GM23338 (cell line): ENCODE data around the gene ANO10. TPM values are rescaled to one million over a fixed set of nuclear protein-coding genes. Genes with fewer than 3 reads are reported as not detected.

ENCODE experiments used
- ATAC-seq: fragments of 200-7000 bp; cut with Tn5 transposase; 3 replicates; pipeline ENCODE4 v1.9.1; 2020
- DNase-seq: peaks from one replicate; pipeline ENCODE4 v3.0.0-alpha.2; 2015; ENCODE audit warnings: low spot score
- H2AFZ ChIP-seq: fragments of 200-600 bp; sonication (generic); 2 replicates; pipeline ENCODE4 v1.8.0; 2016; ENCODE audit warnings: antibody characterized with exemption, mild to moderate bottlenecking, moderate library complexity
- H3F3A ChIP-seq: fragments of 200-600 bp; sonication (generic); replicated peaks from 2 replicates; pipeline ENCODE4 v1.8.0; 2017; ENCODE audit warnings: antibody characterized with exemption, mixed run types, low read depth
- H3K27ac ChIP-seq: fragments of 200-600 bp; sonication (generic); 2 replicates; pipeline ENCODE4 v1.6.1; 2016; ENCODE audit warnings: low read depth
- H3K27me3 ChIP-seq: fragments of 200-600 bp; sonication (generic); 2 replicates; pipeline ENCODE4 v1.8.0; 2016; ENCODE audit warnings: mild to moderate bottlenecking, mixed run types, moderate library complexity; ENCODE audit not compliant: insufficient read depth
- H3K36me3 ChIP-seq: fragments of 200-600 bp; sonication (generic); 2 replicates; pipeline ENCODE4 v1.8.0; 2016; ENCODE audit warnings: mild to moderate bottlenecking; ENCODE audit not compliant: insufficient read depth
- H3K4me1 ChIP-seq: fragments of 200-600 bp; sonication (generic); 2 replicates; pipeline ENCODE4 v1.8.0; 2016; ENCODE audit warnings: mild to moderate bottlenecking, moderate library complexity; ENCODE audit not compliant: insufficient read depth
- H3K4me2 ChIP-seq: fragments of 200-600 bp; sonication (generic); 2 replicates; pipeline ENCODE4 v1.7.1; 2017; ENCODE audit warnings: mixed run types
- H3K4me3 ChIP-seq: fragments of 200-600 bp; sonication (generic); 2 replicates; pipeline ENCODE4 v1.6.1; 2016; ENCODE audit warnings: mixed run types
- H3K79me2 ChIP-seq: fragments of 200-600 bp; sonication (generic); replicated peaks from 2 replicates; pipeline ENCODE4 v1.8.0; 2017; ENCODE audit warnings: mild to moderate bottlenecking; ENCODE audit not compliant: insufficient read depth
- H3K9me2 ChIP-seq: fragments of 200-600 bp; sonication (generic); 2 replicates; pipeline ENCODE4 v1.8.0; 2017; ENCODE audit not compliant: insufficient read depth
- H4K20me1 ChIP-seq: fragments of 200-600 bp; sonication (generic); replicated peaks from 2 replicates; pipeline ENCODE4 v1.8.0; 2017; ENCODE audit warnings: mild to moderate bottlenecking; ENCODE audit not compliant: insufficient read depth
- H3K27ac Mint-ChIP-seq: 2 replicates; pipeline ENCODE4 v1.8.0; 2020; ENCODE audit warnings: inconsistent platforms, mild to moderate bottlenecking, moderate library complexity, mixed read lengths
- H3K27me3 Mint-ChIP-seq: 3 replicates; pipeline ENCODE4 v1.8.0; 2022; ENCODE audit warnings: low read depth, mild to moderate bottlenecking, moderate library complexity, mixed read lengths, inconsistent platforms; ENCODE audit not compliant: insufficient read depth, poor library complexity
- H3K36me3 Mint-ChIP-seq: 3 replicates; pipeline ENCODE4 v1.8.0; 2021; ENCODE audit warnings: low read depth, mild to moderate bottlenecking, inconsistent platforms, moderate library complexity, mixed read lengths
- H3K4me1 Mint-ChIP-seq: 3 replicates; pipeline ENCODE4 v1.8.0; 2020; ENCODE audit warnings: mild to moderate bottlenecking, inconsistent platforms, mixed read lengths
- H3K4me3 Mint-ChIP-seq: 3 replicates; pipeline ENCODE4 v1.8.0; 2021; ENCODE audit warnings: moderate library complexity, mild to moderate bottlenecking, inconsistent platforms, mixed read lengths
- H3K9me3 Mint-ChIP-seq: 3 replicates; pipeline ENCODE4 v1.8.0; 2020; ENCODE audit warnings: moderate library complexity, mild to moderate bottlenecking, inconsistent platforms, mixed read lengths
- CREB1 ChIP-seq: fragments of 250-450 bp; sonication (Bioruptor Pico); IDR thresholded peaks from 2 replicates; pipeline ENCODE4 v1.5.0; 2020; ENCODE audit warnings: low read depth, mild to moderate bottlenecking, moderate library complexity
- EZH2 ChIP-seq: fragments of 200-600 bp; sonication (generic); IDR thresholded peaks from one replicate; pipeline ENCODE4 v1.8.0; 2017; ENCODE audit warnings: antibody characterized with exemption, mild to moderate bottlenecking, low read depth; ENCODE audit not compliant: unreplicated experiment
- EZH2phosphoT487 ChIP-seq: fragments of 200-600 bp; sonication (generic); IDR thresholded peaks from one replicate; pipeline ENCODE4 v1.8.1; 2018; ENCODE audit warnings: antibody characterized with exemption; ENCODE audit not compliant: unreplicated experiment
- JUNB ChIP-seq: IDR thresholded peaks from one replicate; pipeline ENCODE4 v1.6.1; 2016; ENCODE audit warnings: antibody characterized with exemption; ENCODE audit not compliant: unreplicated experiment
- NANOG ChIP-seq: IDR thresholded peaks from 2 replicates; pipeline ENCODE4 v1.6.1; 2016; ENCODE audit warnings: antibody characterized with exemption, borderline replicate concordance
- POLR2AphosphoS5 ChIP-seq: IDR thresholded peaks from 2 replicates; pipeline ENCODE4 v1.6.1; 2016; ENCODE audit warnings: antibody characterized with exemption, low read depth
- STAT1 ChIP-seq: IDR thresholded peaks from one replicate; pipeline ENCODE4 v1.6.1; 2016; ENCODE audit warnings: antibody characterized with exemption; ENCODE audit not compliant: unreplicated experiment
- ZNF114 ChIP-seq: fragments of 250-450 bp; sonication (Bioruptor Pico); IDR thresholded peaks from 2 replicates; pipeline ENCODE4 v1.5.0; 2020; ENCODE audit warnings: mild to moderate bottlenecking, moderate library complexity
- ZNF331 ChIP-seq: fragments of 250-450 bp; sonication (Bioruptor Pico); IDR thresholded peaks from 2 replicates; pipeline ENCODE4 v1.5.0; 2020; ENCODE audit warnings: low read depth, mild to moderate bottlenecking, moderate library complexity
- polyA plus RNA-seq: library from polyadenylated mRNA; unstranded; fragments of >200 nt; fragmentation: Nextera tagmentation; extraction: Ambion mirVana; gene quantifications from 2 replicates; pipeline ENCODE4 v1.2.1, GENCODE V29; 2016
- total RNA-seq: library from RNA; depleted of rRNA; stranded (reverse); fragments of >200 nt; shearing (Covaris generic); gene quantifications from 2 replicates; pipeline ENCODE4 v1.2.3, GENCODE V29; 2014
- TF ChIP-seq, protein P1 (sequence below), 2 experiments: fragments of 200-600 bp in 1 of 2; sonication (generic) in 1 of 2; conservative IDR thresholded peaks; 2 replicates each; pipeline versions ENCODE4 v1.5.1 to v1.6.1; 2016 to 2017; ENCODE audit warnings: antibody characterized with exemption in 2 of 2, low read depth in 2 of 2, mild to moderate bottlenecking in 2 of 2, moderate library complexity in 1 of 2
- TF ChIP-seq, protein P2 (sequence below): fragments of 250-450 bp; sonication (Bioruptor Pico); IDR thresholded peaks from 2 replicates; pipeline ENCODE4 v1.5.0; 2020; ENCODE audit warnings: mild to moderate bottlenecking, moderate library complexity
- TF ChIP-seq, protein P3 (sequence below): IDR thresholded peaks from one replicate; pipeline ENCODE4 v1.6.1; 2018; ENCODE audit warnings: antibody characterized with exemption; ENCODE audit not compliant: unreplicated experiment
- TF ChIP-seq, protein P4 (sequence below): IDR thresholded peaks from 2 replicates; pipeline ENCODE4 v1.6.1; 2016; ENCODE audit warnings: antibody characterized with exemption

ANO10 gene
- total and polyA plus RNA-seq, 2 experiments from 2014 or later = 29.2 to 48.1 TPM

DNA sequence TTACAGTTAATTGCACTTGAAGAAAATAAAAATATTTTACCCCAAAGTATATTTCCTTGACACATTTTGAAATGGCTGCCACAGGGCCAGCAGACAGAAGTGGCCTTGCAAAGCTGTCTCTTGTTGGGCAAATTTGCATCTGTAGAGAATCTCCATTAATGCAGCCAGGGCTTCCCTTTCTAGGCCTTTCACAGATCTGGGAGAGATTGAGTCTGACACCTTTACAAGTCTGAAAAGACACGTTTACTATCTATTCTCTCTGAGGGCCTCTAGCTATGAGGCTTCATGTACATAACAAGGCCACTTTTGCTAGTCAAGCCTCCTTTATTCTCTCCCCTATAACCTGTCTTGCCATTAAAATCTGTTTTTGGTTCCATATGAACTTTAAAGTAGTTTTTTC lies 135.9 kb downstream of the ANO10 start:
- Histone ChIP-seq H3K36me3 (no peaks in the 10 kb centered on the region), H4K20me1 (no peaks in the 10 kb centered on the region; the same call in 1 of the 2 replicates), H3K9me2 (peaks cover 14% of the 10 kb centered on the region; the same call in 1 of the 2 replicates), H3K4me2 (no peak overlapping the region), H3K27me3 (peaks cover 1% of the 10 kb centered on the region; the same call in 1 of the 2 replicates), H3K27ac (peak overlapping the region; percentile 66; the same call in 1 of the 2 replicates), H3K4me1 (peaks cover 27% of the 10 kb centered on the region), H2AFZ (no peak overlapping the region), H3F3A (no peaks in the 10 kb centered on the region), H3K4me3 (no peak overlapping the region), H3K79me2 (no peaks in the 10 kb centered on the region; the same call in 1 of the 2 replicates)
- Mint-ChIP-seq H3K27me3 (peaks cover 7% of the 10 kb centered on the region), H3K36me3 (peaks cover 56% of the 10 kb centered on the region), H3K4me1 (peaks cover 42% of the 10 kb centered on the region), H3K4me3 (no peak overlapping the region), H3K9me3 (peaks cover 22% of the 10 kb centered on the region; the same call in 2 of the 3 replicates), H3K27ac (no peak overlapping the region)
- TF ChIP-seq EZH2 (no peak), ZNF114 (no peak), NANOG (no peak), CREB1 (no peak), JUNB (no peak), ZNF331 (no peak), POLR2AphosphoS5 (no peak), STAT1 (no peak), EZH2phosphoT487 (no peak)
- TF ChIP-seq, protein P1, sequence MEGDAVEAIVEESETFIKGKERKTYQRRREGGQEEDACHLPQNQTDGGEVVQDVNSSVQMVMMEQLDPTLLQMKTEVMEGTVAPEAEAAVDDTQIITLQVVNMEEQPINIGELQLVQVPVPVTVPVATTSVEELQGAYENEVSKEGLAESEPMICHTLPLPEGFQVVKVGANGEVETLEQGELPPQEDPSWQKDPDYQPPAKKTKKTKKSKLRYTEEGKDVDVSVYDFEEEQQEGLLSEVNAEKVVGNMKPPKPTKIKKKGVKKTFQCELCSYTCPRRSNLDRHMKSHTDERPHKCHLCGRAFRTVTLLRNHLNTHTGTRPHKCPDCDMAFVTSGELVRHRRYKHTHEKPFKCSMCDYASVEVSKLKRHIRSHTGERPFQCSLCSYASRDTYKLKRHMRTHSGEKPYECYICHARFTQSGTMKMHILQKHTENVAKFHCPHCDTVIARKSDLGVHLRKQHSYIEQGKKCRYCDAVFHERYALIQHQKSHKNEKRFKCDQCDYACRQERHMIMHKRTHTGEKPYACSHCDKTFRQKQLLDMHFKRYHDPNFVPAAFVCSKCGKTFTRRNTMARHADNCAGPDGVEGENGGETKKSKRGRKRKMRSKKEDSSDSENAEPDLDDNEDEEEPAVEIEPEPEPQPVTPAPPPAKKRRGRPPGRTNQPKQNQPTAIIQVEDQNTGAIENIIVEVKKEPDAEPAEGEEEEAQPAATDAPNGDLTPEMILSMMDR (conservative IDR thresholded peaks at IDR 0.05; ENCODE audit: low read depth in 2 of 2) = no peak
- TF ChIP-seq, protein P2, sequence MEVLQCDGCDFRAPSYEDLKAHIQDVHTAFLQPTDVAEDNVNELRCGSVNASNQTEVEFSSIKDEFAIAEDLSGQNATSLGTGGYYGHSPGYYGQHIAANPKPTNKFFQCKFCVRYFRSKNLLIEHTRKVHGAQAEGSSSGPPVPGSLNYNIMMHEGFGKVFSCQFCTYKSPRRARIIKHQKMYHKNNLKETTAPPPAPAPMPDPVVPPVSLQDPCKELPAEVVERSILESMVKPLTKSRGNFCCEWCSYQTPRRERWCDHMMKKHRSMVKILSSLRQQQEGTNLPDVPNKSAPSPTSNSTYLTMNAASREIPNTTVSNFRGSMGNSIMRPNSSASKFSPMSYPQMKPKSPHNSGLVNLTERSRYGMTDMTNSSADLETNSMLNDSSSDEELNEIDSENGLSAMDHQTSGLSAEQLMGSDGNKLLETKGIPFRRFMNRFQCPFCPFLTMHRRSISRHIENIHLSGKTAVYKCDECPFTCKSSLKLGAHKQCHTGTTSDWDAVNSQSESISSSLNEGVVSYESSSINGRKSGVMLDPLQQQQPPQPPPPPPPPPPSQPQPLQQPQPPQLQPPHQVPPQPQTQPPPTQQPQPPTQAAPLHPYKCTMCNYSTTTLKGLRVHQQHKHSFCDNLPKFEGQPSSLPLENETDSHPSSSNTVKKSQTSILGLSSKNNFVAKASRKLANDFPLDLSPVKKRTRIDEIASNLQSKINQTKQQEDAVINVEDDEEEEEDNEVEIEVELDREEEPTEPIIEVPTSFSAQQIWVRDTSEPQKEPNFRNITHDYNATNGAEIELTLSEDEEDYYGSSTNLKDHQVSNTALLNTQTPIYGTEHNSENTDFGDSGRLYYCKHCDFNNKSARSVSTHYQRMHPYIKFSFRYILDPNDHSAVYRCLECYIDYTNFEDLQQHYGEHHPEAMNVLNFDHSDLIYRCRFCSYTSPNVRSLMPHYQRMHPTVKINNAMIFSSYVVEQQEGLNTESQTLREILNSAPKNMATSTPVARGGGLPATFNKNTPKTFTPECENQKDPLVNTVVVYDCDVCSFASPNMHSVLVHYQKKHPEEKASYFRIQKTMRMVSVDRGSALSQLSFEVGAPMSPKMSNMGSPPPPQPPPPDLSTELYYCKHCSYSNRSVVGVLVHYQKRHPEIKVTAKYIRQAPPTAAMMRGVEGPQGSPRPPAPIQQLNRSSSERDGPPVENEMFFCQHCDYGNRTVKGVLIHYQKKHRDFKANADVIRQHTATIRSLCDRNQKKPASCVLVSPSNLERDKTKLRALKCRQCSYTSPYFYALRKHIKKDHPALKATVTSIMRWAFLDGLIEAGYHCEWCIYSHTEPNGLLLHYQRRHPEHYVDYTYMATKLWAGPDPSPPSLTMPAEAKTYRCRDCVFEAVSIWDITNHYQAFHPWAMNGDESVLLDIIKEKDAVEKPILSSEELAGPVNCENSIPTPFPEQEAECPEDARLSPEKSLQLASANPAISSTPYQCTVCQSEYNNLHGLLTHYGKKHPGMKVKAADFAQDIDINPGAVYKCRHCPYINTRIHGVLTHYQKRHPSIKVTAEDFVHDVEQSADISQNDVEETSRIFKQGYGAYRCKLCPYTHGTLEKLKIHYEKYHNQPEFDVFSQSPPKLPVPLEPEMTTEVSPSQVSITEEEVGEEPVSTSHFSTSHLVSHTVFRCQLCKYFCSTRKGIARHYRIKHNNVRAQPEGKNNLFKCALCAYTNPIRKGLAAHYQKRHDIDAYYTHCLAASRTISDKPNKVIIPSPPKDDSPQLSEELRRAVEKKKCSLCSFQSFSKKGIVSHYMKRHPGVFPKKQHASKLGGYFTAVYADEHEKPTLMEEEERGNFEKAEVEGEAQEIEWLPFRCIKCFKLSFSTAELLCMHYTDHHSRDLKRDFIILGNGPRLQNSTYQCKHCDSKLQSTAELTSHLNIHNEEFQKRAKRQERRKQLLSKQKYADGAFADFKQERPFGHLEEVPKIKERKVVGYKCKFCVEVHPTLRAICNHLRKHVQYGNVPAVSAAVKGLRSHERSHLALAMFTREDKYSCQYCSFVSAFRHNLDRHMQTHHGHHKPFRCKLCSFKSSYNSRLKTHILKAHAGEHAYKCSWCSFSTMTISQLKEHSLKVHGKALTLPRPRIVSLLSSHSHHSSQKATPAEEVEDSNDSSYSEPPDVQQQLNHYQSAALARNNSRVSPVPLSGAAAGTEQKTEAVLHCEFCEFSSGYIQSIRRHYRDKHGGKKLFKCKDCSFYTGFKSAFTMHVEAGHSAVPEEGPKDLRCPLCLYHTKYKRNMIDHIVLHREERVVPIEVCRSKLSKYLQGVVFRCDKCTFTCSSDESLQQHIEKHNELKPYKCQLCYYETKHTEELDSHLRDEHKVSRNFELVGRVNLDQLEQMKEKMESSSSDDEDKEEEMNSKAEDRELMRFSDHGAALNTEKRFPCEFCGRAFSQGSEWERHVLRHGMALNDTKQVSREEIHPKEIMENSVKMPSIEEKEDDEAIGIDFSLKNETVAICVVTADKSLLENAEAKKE (CRISPR knock-in tag) = no peak
- TF ChIP-seq, protein P3, sequence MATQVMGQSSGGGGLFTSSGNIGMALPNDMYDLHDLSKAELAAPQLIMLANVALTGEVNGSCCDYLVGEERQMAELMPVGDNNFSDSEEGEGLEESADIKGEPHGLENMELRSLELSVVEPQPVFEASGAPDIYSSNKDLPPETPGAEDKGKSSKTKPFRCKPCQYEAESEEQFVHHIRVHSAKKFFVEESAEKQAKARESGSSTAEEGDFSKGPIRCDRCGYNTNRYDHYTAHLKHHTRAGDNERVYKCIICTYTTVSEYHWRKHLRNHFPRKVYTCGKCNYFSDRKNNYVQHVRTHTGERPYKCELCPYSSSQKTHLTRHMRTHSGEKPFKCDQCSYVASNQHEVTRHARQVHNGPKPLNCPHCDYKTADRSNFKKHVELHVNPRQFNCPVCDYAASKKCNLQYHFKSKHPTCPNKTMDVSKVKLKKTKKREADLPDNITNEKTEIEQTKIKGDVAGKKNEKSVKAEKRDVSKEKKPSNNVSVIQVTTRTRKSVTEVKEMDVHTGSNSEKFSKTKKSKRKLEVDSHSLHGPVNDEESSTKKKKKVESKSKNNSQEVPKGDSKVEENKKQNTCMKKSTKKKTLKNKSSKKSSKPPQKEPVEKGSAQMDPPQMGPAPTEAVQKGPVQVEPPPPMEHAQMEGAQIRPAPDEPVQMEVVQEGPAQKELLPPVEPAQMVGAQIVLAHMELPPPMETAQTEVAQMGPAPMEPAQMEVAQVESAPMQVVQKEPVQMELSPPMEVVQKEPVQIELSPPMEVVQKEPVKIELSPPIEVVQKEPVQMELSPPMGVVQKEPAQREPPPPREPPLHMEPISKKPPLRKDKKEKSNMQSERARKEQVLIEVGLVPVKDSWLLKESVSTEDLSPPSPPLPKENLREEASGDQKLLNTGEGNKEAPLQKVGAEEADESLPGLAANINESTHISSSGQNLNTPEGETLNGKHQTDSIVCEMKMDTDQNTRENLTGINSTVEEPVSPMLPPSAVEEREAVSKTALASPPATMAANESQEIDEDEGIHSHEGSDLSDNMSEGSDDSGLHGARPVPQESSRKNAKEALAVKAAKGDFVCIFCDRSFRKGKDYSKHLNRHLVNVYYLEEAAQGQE = no peak
- TF ChIP-seq, protein P4, sequence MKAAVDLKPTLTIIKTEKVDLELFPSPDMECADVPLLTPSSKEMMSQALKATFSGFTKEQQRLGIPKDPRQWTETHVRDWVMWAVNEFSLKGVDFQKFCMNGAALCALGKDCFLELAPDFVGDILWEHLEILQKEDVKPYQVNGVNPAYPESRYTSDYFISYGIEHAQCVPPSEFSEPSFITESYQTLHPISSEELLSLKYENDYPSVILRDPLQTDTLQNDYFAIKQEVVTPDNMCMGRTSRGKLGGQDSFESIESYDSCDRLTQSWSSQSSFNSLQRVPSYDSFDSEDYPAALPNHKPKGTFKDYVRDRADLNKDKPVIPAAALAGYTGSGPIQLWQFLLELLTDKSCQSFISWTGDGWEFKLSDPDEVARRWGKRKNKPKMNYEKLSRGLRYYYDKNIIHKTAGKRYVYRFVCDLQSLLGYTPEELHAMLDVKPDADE = no peak
- ATAC-seq (no peak), DNase-seq (no peak)
